Vagina (tissue), 2 donors: ENCODE data around the gene PWWP2B. TPM values are rescaled to one million over a fixed set of nuclear protein-coding genes. Genes with fewer than 3 reads are reported as not detected.

Experiments
- DNase-seq, 2 donors: peaks; one replicate each; pipeline ENCODE4 v3.0.0-alpha.2; 2017; ENCODE audit errors: extremely low spot score in 2 of 2
- H3K27ac ChIP-seq: fragments of 200-600 bp; sonication (generic); one replicate; pipeline ENCODE4 v1.5.1; 2019
- H3K27me3 ChIP-seq: fragments of 200-600 bp; sonication (generic); one replicate; pipeline ENCODE4 v1.5.1; 2019
- H3K36me3 ChIP-seq, 2 donors: fragments of 200-600 bp; sonication (generic); one replicate each; pipeline ENCODE4 v1.5.1; 2017 to 2019
- H3K4me1 ChIP-seq: fragments of 200-600 bp; sonication (generic); one replicate; pipeline ENCODE4 v1.5.1; 2019
- H3K4me3 ChIP-seq, 2 donors: fragments of 200-600 bp; sonication (generic); 1 replicate in 1 of 2; 2 replicates in 1 of 2; pipeline ENCODE4 v1.5.1; 2016 to 2019
- H3K9me3 ChIP-seq: fragments of 200-600 bp; sonication (generic); one replicate; pipeline ENCODE4 v1.5.1; 2019
- CTCF ChIP-seq, 3 experiments: fragments of 450-650 bp in 2 of 3; fragments of 200-600 bp in 1 of 3; sonication (generic) in 1 of 3; IDR thresholded peaks; one replicate each; pipeline ENCODE4 v1.5.1; 2017 to 2019; ENCODE audit warnings: antibody characterized with exemption in 3 of 3, mild to moderate bottlenecking in 2 of 3, moderate library complexity in 2 of 3
- POLR2A ChIP-seq, 2 donors: fragments of 450-650 bp; IDR thresholded peaks; one replicate each; pipeline ENCODE4 v1.6.1; 2017; ENCODE audit warnings: antibody characterized with exemption in 2 of 2, mild to moderate bottlenecking in 2 of 2, moderate library complexity in 2 of 2
- POLR2AphosphoS5 ChIP-seq, 2 donors: sonication (generic); formaldehyde crosslinking; IDR thresholded peaks; one replicate each; pipeline ENCODE4 v1.9.0; 2017; ENCODE audit warnings: antibody characterized with exemption in 2 of 2, mild to moderate bottlenecking in 2 of 2, low read depth in 1 of 2; ENCODE audit not compliant: insufficient read depth in 1 of 2
- intact Hi-C: fragments of 100-400 bp; cut with DNase I; formaldehyde crosslinking; loops from one replicate; pipeline ENCODE4 v1.15.1; 2023
- total RNA-seq: library from RNA; depleted of rRNA; stranded (reverse); fragments of >200 nt; gene quantifications from one replicate; pipeline ENCODE4 v1.2.3, GENCODE V29; 2016

The PWWP2B gene
- total RNA-seq, 1 donor from 2014 or later, result 14.7 TPM

GRCh38 chr10:132410779-132411532 lies 14.0 kb downstream of the PWWP2B start:
- Histone ChIP-seq H3K9me3 (no peaks in the 10 kb centered on the region), H3K4me1 (peaks cover 83% of the 10 kb centered on the region), H3K4me3 (no peak overlapping the region), H3K36me3 (no peaks in the 10 kb centered on the region), H3K27ac (peak overlapping the region; percentile 79), H3K27me3 (no peaks in the 10 kb centered on the region)
- TF ChIP-seq CTCF (IDR thresholded peaks at IDR 0.05) (no peak), POLR2A (IDR thresholded peaks at IDR 0.05) (no peak), POLR2AphosphoS5 (IDR thresholded peaks at IDR 0.05; ENCODE audit: insufficient read depth in 1 of 2, low read depth in 1 of 2) (no peak)
- DNase-seq, result no peak
- intact Hi-C loops, result no loop called here

- H3K27ac ChIP-seq, result peak overlapping the region; percentile 79
- intact Hi-C loops, result no loop called here
- peaks cover 78% of the 10 kb centered on the region for H3K4me1 ChIP-seq
- H3K9me3 ChIP-seq, result no peaks in the 10 kb centered on the region
- H3K36me3 ChIP-seq, result no peaks in the 10 kb centered on the region
- TF ChIP-seq POLR2A (IDR thresholded peaks at IDR 0.05) (no peak), CTCF (IDR thresholded peaks at IDR 0.05) (no peak), POLR2AphosphoS5 (IDR thresholded peaks at IDR 0.05; ENCODE audit: insufficient read depth in 1 of 2, low read depth in 1 of 2) (peak in 1 of 2 donors; percentile 37)
- H3K4me3 ChIP-seq, result no peak overlapping the region
- H3K27me3 ChIP-seq, result no peaks in the 10 kb centered on the region
- no peak for DNase-seq
Measured at GRCh38 chr10:132411561-132412253, 14.7 kb downstream of the PWWP2B start.

- H3K9me3 ChIP-seq, result no peaks in the 10 kb centered on the region
- peaks cover 0 to under 1% of the 10 kb centered on the region in 2 donors for H3K36me3 ChIP-seq
- H3K4me1 ChIP-seq, result peaks cover 69% of the 10 kb centered on the region
- H3K4me3 ChIP-seq, result no peak overlapping the region
- TF ChIP-seq CTCF (IDR thresholded peaks at IDR 0.05) (no peak), POLR2AphosphoS5 (IDR thresholded peaks at IDR 0.05; ENCODE audit: insufficient read depth in 1 of 2, low read depth in 1 of 2) (no peak), POLR2A (IDR thresholded peaks at IDR 0.05) (no peak)
- peak overlapping the region; percentile 79 for H3K27ac ChIP-seq
- no peak for DNase-seq
- H3K27me3 ChIP-seq, result no peaks in the 10 kb centered on the region
- intact Hi-C loops, result no loop called here
Measured at GRCh38 chr10:132412316-132413192, 15.6 kb downstream of the PWWP2B start.

GRCh38 chr10:132413226-132414205 lies 16.5 kb downstream of the PWWP2B start:
- no peaks in the 10 kb centered on the region for H3K27me3 ChIP-seq
- H3K4me1 ChIP-seq, result peaks cover 68% of the 10 kb centered on the region
- H3K4me3 ChIP-seq, result no peak overlapping the region
- H3K36me3 ChIP-seq, result peaks cover 0 to 4% of the 10 kb centered on the region in 2 donors
- TF ChIP-seq POLR2AphosphoS5 (IDR thresholded peaks at IDR 0.05; ENCODE audit: insufficient read depth in 1 of 2, low read depth in 1 of 2), result peak in 1 of 2 donors; percentile 14
- no peak for TF ChIP-seq POLR2A (IDR thresholded peaks at IDR 0.05)
- peak overlapping the region; percentile 79 for H3K27ac ChIP-seq
- DNase-seq, result no peak
- no peaks in the 10 kb centered on the region for H3K9me3 ChIP-seq
- intact Hi-C loops, result no loop called here
